A673 (cell line): Measurements from ENCODE around the gene THBS3. TPM values are rescaled to one million over a fixed set of nuclear protein-coding genes. Genes with fewer than 3 reads are reported as not detected.
A peak's percentile ranks its signal among the peaks of the same experiment; 100 is the strongest.
"Not testable (repeated sequence)": the region's sequence is repeated elsewhere in the genome, so short reads cannot be mapped to it uniquely, and the experiment has no call there.

Source experiments
- BruUV-seq: library from RNA; stranded (reverse); fragments of 400-500 nt; replicated peaks from 2 replicates; lab custom pipeline; 2021; lab: Mats Ljungman, UMichigan
- CTCF ChIA-PET: fragments of 300-600 bp; sonication (Branson Sonifier 250); formaldehyde crosslinking; loops from one replicate; lab custom pipeline; 2022; ENCODE audit warnings: antibody characterized with exemption; lab: Charles Lee
- POLR2A ChIA-PET: fragments of 300-600 bp; sonication (Branson Sonifier 250); formaldehyde crosslinking; loops from one replicate; lab custom pipeline; 2022; ENCODE audit warnings: antibody characterized with exemption; ENCODE audit not compliant: low non-redundant PET; lab: Charles Lee
- DNase-seq: peaks from one replicate; pipeline ENCODE4 v3.0.0-alpha.2; 2015; ENCODE audit warnings: low spot score
- H3K27ac ChIP-seq: fragments of 200-600 bp; sonication (generic); 2 replicates; pipeline ENCODE4 v1.5.1; 2016; ENCODE audit warnings: mixed run types, low read depth, mild to moderate bottlenecking, mixed read lengths, antibody characterized with exemption, low read length; ENCODE audit not compliant: poor library complexity, severe bottlenecking
- H3K27me3 ChIP-seq: fragments of 200-600 bp; sonication (generic); replicated peaks from 2 replicates; pipeline ENCODE4 v1.6.1; 2017; ENCODE audit warnings: mixed run types, low read depth, mild to moderate bottlenecking, mixed read lengths, antibody characterized with exemption, low read length; ENCODE audit not compliant: insufficient read depth, poor library complexity
- H3K36me3 ChIP-seq: fragments of 200-600 bp; sonication (generic); 2 replicates; pipeline ENCODE4 v1.6.1; 2016; ENCODE audit warnings: mixed run types, mild to moderate bottlenecking, mixed read lengths, antibody characterized with exemption, low read length; ENCODE audit not compliant: insufficient read depth, poor library complexity, severe bottlenecking
- H3K4me1 ChIP-seq: fragments of 200-600 bp; sonication (generic); 2 replicates; pipeline ENCODE4 v1.6.1; 2017; ENCODE audit warnings: mixed run types, mild to moderate bottlenecking, mixed read lengths, antibody characterized with exemption, low read length; ENCODE audit not compliant: insufficient read depth, poor library complexity, severe bottlenecking
- H3K4me3 ChIP-seq: fragments of 200-600 bp; sonication (generic); 2 replicates; pipeline ENCODE4 v1.5.1; 2016; ENCODE audit warnings: low read depth, mixed run types, mild to moderate bottlenecking, mixed read lengths, low read length; ENCODE audit not compliant: poor library complexity, severe bottlenecking
- H3K9me3 ChIP-seq: fragments of 200-600 bp; sonication (generic); 2 replicates; pipeline ENCODE4 v1.6.1; 2016; ENCODE audit warnings: mixed run types, low read depth, mild to moderate bottlenecking, mixed read lengths, antibody characterized with exemption, low read length; ENCODE audit not compliant: poor library complexity, severe bottlenecking
- CTCF ChIP-seq: fragments of 300-800, 200-600 bp; sonication (generic); conservative IDR thresholded peaks from 2 replicates; pipeline ENCODE4 v1.5.1; 2017; ENCODE audit warnings: low read depth, mild to moderate bottlenecking, antibody characterized with exemption, low read length, moderate library complexity, mixed read lengths
- EZH2 ChIP-seq: fragments of 200-600 bp; sonication (generic); IDR thresholded peaks from 2 replicates; pipeline ENCODE4 v1.6.1; 2017; ENCODE audit warnings: borderline replicate concordance, low read depth, mild to moderate bottlenecking, mixed read lengths, antibody characterized with exemption, low read length; ENCODE audit not compliant: poor library complexity, severe bottlenecking
- intact Hi-C: fragments of 100-400 bp; cut with micrococcal nuclease; formaldehyde crosslinking; loops from one replicate; pipeline ENCODE4 v1.10.0; 2022; ENCODE audit not compliant: unreplicated experiment
- total RNA-seq: library from RNA; stranded (reverse); gene quantifications from 2 replicates; pipeline ENCODE4 v1.2.3, GENCODE V29; 2021

THBS3 gene
- total RNA-seq, 1 experiment from 2014 or later = 23.2 TPM

DNA sequence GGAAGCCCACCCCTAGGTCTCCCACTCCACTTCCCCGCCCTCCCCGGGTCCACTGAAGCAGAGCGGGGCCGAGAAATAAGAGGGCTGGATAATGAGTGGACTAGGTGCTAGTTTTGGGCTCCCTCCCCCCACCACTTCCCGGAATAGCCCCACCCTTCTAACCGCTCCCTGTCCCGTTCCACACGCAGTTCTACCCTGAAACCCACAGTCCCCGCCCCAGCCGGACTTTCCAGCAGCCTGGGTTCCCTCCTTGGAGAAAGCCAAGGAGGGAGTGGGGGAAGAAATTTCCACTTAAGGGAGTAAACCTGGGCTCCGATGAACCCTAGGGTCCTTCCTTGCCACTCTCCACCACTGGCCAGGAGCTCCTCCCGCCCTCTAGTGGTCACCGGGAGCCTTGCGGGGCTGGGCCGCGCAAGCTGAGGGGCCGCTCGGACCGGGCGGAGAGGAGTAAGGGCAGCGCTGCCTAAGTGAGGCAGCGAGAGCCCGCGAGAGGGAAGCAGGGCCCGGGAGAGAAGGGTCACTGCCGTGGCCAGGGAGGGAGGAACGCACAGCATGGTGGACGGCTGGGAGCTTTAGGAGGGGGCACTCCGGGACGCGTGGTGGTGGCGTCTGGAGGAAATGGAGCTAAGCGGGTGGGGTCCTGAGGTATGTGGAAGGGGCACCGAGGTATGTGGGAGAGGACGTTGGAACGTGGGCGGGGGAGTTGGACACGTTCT lies 14.3 kb downstream of the THBS3 start:
- Histone ChIP-seq H3K36me3 (peaks cover 16% of the 10 kb centered on the region), H3K27ac (peak overlapping the region; percentile 84), H3K9me3 (no peaks in the 10 kb centered on the region), H3K4me3 (peak overlapping the region; percentile 57), H3K27me3 (no peaks in the 10 kb centered on the region), H3K4me1 (peaks cover 22% of the 10 kb centered on the region)
- intact Hi-C loops = no loop called here
- POLR2A ChIA-PET = interaction anchor here (0.6 kb wide), 1 partner anchor 327 kb away, joined by 14 read pairs; no protein-coding TSS in a partner anchor
- CTCF ChIA-PET = interaction anchor here (0.7 to 2.7 kb wide), 10 partner anchors 11 to 130 kb away, joined by 3 to 39 read pairs (median 6); partner anchors contain the start of genes KRTCAP2 and TRIM46
- no TSS peak for BruUV-seq
- no peak for TF ChIP-seq EZH2
- peak; percentile 99 for TF ChIP-seq CTCF
- peak; percentile 89 for DNase-seq

- intact Hi-C loops = no loop called here
- Histone ChIP-seq H3K9me3 (no peaks in the 10 kb centered on the region), H3K4me1 (peaks cover 22% of the 10 kb centered on the region), H3K27me3 (no peaks in the 10 kb centered on the region), H3K4me3 (no peak overlapping the region), H3K27ac (no peak overlapping the region), H3K36me3 (peaks cover 10% of the 10 kb centered on the region)
- no TSS peak for BruUV-seq
- ChIA-PET CTCF (interaction anchor here (0.6 to 2.7 kb wide), 8 partner anchors 11 to 131 kb away, joined by 3 to 39 read pairs (median 6); partner anchors contain the start of genes KRTCAP2 and TRIM46), POLR2A (no interaction called here)
- no peak for TF ChIP-seq EZH2
- TF ChIP-seq CTCF = no peak
- DNase-seq = no peak
Observed at GRCh38 chr1:155192346-155193274, 15.1 kb downstream of the THBS3 start.

- Histone ChIP-seq H3K27me3 (no peaks in the 10 kb centered on the region), H3K9me3 (no peaks in the 10 kb centered on the region), H3K4me3 (no peak overlapping the region), H3K4me1 (peaks cover 22% of the 10 kb centered on the region), H3K27ac (no peak overlapping the region), H3K36me3 (peaks cover 3% of the 10 kb centered on the region)
- no peak for DNase-seq
- intact Hi-C loops = no loop called here
- no peak for TF ChIP-seq EZH2
- TF ChIP-seq CTCF = no peak
- ChIA-PET POLR2A (no interaction called here), CTCF (interaction anchor here (0.6 kb wide), 1 partner anchor 102 kb away, joined by 4 read pairs; no protein-coding TSS in a partner anchor)
- BruUV-seq = no TSS peak
Observed at GRCh38 chr1:155191904-155192303, 15.8 kb downstream of the THBS3 start.

DNA sequence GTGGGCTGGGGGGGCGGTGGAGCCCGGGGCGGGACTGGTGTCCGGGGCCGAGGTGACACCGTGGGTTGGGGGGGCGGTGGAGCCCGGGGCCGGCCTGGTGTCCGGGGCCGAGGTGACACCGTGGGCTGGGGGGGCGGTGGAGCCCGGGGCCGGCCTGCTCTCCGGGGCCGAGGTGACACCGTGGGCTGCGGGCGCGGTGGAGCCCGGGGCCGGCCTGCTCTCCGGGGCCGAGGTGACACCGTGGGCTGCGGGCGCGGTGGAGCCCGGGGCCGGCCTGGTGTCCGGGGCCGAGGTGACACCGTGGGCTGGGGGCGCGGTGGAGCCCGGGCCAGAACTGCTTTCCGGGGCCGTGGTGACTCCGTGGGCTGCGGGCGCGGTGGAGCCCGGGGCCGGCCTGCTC lies 17.8 kb downstream of the THBS3 start:
- DNase-seq, BruUV-seq, H3K9me3 ChIP-seq, H3K27me3 ChIP-seq, CTCF ChIA-PET, POLR2A ChIA-PET, H3K4me3 ChIP-seq, H3K36me3 ChIP-seq, H3K27ac ChIP-seq, intact Hi-C loops: not testable (repeated sequence)
- H3K4me1 ChIP-seq = peaks cover 15% of the 10 kb centered on the region
